Left lung (tissue), 10 donors: ENCODE results near the gene BOK. TPM values are rescaled to one million over a fixed set of nuclear protein-coding genes. Genes with fewer than 3 reads are reported as not detected.

ENCODE experiments used
- ATAC-seq: fragments of 200-7000 bp; cut with Tn5 transposase; one replicate; pipeline ENCODE4 v1.9.1; 2020; ENCODE audit warnings: moderate library complexity
- DNase-seq, 4 donors: peaks; one replicate each; pipeline ENCODE4 v3.0.0-alpha.2; 2013 to 2020
- H3K27ac ChIP-seq, 2 donors: fragments of 200-600 bp; sonication (generic) in 1 of 2; one replicate each; pipeline versions ENCODE4 v1.5.0 to v1.8.0; 2020 to 2021
- H3K27me3 ChIP-seq, 2 donors: fragments of 200-600 bp; sonication (generic) in 1 of 2; one replicate each; pipeline versions ENCODE4 v1.5.0 to v1.8.0; 2020 to 2021
- H3K36me3 ChIP-seq, 2 donors: fragments of 200-600 bp; sonication (generic) in 1 of 2; one replicate each; pipeline versions ENCODE4 v1.5.0 to v1.8.0; 2020 to 2021
- H3K4me1 ChIP-seq, 2 donors: fragments of 200-600 bp; one replicate each; pipeline ENCODE4 v1.8.0; 2021
- H3K4me3 ChIP-seq, 2 donors: fragments of 200-600 bp; sonication (generic) in 1 of 2; one replicate each; pipeline versions ENCODE4 v1.5.0 to v1.8.0; 2020 to 2021; ENCODE audit warnings: mild to moderate bottlenecking in 1 of 2
- H3K9me3 ChIP-seq, 2 donors: fragments of 200-600 bp; sonication (generic) in 1 of 2; one replicate each; pipeline versions ENCODE4 v1.5.0 to v1.8.0; 2020 to 2021
- intact Hi-C, 2 donors: fragments of 100-400 bp; cut with DNase I; formaldehyde crosslinking; loops; one replicate each; pipeline versions ENCODE4 v1.11.2 to v1.14.2; 2022
- polyA plus RNA-seq, 6 donors: library from polyadenylated mRNA; unstranded; fragments of 120-200 nt; gene quantifications; one replicate each; pipeline ENCODE4 v1.2.1, GENCODE V29; 2013; ENCODE audit not compliant: insufficient read length in 6 of 6
- total RNA-seq, 2 donors: library from RNA; stranded (reverse); fragmentation: NEBNext Ultra II Directional; extraction: Animal tissue kit (Norgen Biotek cat#: 25700); gene quantifications; one replicate each; pipeline ENCODE4 v1.2.1, GENCODE V29; 2021
- TF ChIP-seq, protein P1 (sequence below), 2 donors: fragments of 200-600 bp; sonication (generic) in 1 of 2; IDR thresholded peaks; one replicate each; pipeline versions ENCODE4 v1.5.0 to v1.8.0; 2021; ENCODE audit warnings: antibody characterized with exemption in 2 of 2
- donor health status: DM: no; HTN: yes; CAD: no.
- donor health status: DM: no; HTN: no; CAD: no.

BOK gene
- total and polyA plus RNA-seq, 8 donors: 17.8 to 66.5 (median 25.9) TPM

DNA sequence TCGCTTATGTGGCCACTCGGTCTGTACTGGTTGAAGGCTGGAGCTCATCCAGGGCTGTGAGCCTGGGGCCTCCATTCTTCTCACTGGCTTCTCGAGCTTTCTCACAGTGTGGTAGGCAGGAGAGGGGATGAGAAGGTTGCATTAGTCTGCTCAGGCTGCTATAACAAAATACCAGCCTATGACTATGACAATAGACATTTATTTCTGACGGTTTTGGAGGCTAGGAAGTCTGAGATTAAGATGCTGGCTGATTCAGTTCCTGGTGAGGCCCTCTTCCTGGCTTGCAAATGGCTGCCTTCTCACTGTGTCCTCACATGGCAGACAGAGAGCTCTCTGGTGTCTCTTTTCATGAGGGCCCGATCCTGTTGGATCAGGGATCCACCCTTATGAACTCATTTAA, 44.0 kb upstream of the BOK start:
- DNase-seq (no peak), ATAC-seq (no peak)
- no peaks in the 10 kb centered on the region for H3K9me3 ChIP-seq
- peaks cover 0 to 3% of the 10 kb centered on the region in 2 donors for H3K27me3 ChIP-seq
- H3K4me3 ChIP-seq: no peak overlapping the region
- intact Hi-C loops: no loop called here
- peaks cover under 1 to 2% of the 10 kb centered on the region in 2 donors for H3K4me1 ChIP-seq
- no peak overlapping the region for H3K27ac ChIP-seq
- H3K36me3 ChIP-seq: no peaks in the 10 kb centered on the region
- TF ChIP-seq, protein P1, sequence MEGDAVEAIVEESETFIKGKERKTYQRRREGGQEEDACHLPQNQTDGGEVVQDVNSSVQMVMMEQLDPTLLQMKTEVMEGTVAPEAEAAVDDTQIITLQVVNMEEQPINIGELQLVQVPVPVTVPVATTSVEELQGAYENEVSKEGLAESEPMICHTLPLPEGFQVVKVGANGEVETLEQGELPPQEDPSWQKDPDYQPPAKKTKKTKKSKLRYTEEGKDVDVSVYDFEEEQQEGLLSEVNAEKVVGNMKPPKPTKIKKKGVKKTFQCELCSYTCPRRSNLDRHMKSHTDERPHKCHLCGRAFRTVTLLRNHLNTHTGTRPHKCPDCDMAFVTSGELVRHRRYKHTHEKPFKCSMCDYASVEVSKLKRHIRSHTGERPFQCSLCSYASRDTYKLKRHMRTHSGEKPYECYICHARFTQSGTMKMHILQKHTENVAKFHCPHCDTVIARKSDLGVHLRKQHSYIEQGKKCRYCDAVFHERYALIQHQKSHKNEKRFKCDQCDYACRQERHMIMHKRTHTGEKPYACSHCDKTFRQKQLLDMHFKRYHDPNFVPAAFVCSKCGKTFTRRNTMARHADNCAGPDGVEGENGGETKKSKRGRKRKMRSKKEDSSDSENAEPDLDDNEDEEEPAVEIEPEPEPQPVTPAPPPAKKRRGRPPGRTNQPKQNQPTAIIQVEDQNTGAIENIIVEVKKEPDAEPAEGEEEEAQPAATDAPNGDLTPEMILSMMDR (IDR thresholded peaks at IDR 0.05): no peak

DNA sequence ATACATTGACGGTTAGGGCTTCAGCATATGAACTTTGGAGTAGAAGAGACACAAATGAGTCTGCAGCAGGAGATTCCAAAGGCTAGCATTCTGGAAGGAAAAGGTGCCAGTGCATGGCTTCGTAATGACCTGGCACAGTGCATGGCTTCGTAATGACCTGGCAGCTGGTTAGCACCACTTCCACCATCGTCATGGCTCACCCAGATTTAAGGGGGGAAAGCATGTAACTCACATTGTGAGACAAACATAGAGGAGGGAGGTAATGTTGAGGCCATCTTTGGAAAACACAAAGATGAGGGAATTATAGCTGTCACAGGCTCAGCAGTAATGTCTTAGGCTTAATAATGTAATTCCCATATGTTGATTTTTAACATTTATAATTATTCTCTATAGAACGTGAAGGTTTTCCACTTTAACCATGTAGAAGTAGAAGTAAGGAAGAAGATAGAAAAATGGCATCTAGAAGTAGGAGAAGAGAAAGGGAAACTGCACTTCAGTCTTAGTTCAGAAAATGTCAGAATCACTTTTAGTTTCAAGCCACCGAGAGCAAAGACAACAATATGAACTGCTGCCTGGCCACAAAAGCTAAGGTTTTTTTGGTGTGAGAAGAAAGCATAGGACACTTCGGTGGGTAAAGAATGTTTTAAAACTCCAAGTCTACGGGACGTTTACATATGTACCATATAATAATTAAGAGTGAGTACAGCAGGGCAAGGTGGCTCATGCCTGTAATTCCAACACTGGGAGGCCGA, 43.4 kb upstream of the BOK start:
- Histone ChIP-seq H3K9me3 (no peaks in the 10 kb centered on the region), H3K27me3 (peaks cover 0 to 9% of the 10 kb centered on the region in 2 donors), H3K36me3 (no peaks in the 10 kb centered on the region), H3K27ac (no peak overlapping the region), H3K4me1 (no peaks in the 10 kb centered on the region), H3K4me3 (no peak overlapping the region)
- ATAC-seq (no peak), DNase-seq (no peak)
- intact Hi-C loops: no loop called here
- TF ChIP-seq, protein P1 (IDR thresholded peaks at IDR 0.05): no peak

DNA sequence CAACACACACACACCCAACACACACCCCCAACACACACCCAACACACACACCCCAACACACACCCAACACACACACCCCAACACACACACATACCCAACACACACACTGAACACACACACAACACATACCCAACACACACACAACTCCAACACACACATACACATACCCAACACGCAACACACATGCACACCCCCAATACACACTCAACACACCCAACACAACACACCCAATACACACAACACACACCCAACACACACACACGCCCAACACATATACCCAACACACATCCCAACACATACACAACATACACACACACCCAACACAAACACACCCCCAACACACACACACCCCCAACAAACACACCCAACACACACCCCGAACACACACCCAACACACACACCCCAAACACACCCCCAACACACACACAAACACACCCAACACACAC, 42.0 kb upstream of the BOK start:
- intact Hi-C loops: no loop called here
- no peaks in the 10 kb centered on the region for H3K9me3 ChIP-seq
- no peak for DNase-seq
- peaks cover 0 to 10% of the 10 kb centered on the region in 2 donors for H3K27me3 ChIP-seq
- ATAC-seq: no peak
- no peak overlapping the region for H3K4me3 ChIP-seq
- H3K27ac ChIP-seq: no peak overlapping the region
- no peaks in the 10 kb centered on the region for H3K36me3 ChIP-seq
- no peaks in the 10 kb centered on the region for H3K4me1 ChIP-seq
- TF ChIP-seq, protein P1 (IDR thresholded peaks at IDR 0.05): no peak

DNA sequence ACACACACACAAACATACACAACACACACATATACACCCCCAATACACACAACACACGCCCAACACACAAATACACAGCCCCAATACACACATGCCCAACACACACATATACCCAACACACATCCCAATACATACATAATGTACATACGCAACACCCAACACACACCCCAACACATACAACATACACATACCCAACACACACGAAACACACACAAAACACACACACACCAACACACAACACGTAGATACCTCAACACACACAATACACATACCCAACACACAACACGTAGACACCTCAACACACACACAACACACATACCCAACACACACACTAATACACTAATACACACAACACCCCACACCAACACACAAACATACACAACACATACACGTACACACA, 41.2 kb upstream of the BOK start:
- intact Hi-C loops: no loop called here
- ATAC-seq: no peak
- TF ChIP-seq, protein P1 (IDR thresholded peaks at IDR 0.05): no peak

DNA sequence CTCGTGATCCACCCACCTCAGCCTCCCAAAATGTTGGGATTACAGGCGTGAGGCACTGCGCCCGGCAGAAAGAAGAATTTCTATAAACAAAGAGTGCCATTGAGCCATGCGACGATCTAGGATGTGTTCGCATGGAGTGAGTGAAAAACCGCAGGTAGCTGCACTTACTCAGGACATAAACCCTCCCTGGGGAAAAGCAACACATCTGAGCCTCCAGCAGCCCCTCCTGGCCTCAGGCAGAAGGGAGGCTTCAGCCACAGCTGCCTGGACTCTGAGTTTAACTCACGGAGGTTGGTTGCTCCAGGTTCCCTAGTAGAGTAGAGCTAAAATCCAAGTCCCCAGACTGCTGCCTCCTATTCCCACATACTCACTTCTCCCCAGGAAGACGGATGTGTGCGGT, 38.9 kb upstream of the BOK start:
- H3K4me3 ChIP-seq: no peak overlapping the region
- H3K27me3 ChIP-seq: peaks cover 0 to 10% of the 10 kb centered on the region in 2 donors
- intact Hi-C loops: no loop called here
- no peaks in the 10 kb centered on the region for H3K4me1 ChIP-seq
- no peak overlapping the region for H3K27ac ChIP-seq
- ATAC-seq (no peak), DNase-seq (no peak)
- H3K36me3 ChIP-seq: no peaks in the 10 kb centered on the region
- no peaks in the 10 kb centered on the region for H3K9me3 ChIP-seq
- TF ChIP-seq, protein P1 (IDR thresholded peaks at IDR 0.05): no peak

More for the DNA sequence above, 41.2 kb upstream of the BOK start:
- no peaks in the 10 kb centered on the region for H3K36me3 ChIP-seq
- H3K4me3 ChIP-seq: no peak overlapping the region
- no peaks in the 10 kb centered on the region for H3K9me3 ChIP-seq
- H3K4me1 ChIP-seq: no peaks in the 10 kb centered on the region
- H3K27ac ChIP-seq: no peak overlapping the region
- H3K27me3 ChIP-seq: peaks cover 0 to 10% of the 10 kb centered on the region in 2 donors
- no peak for DNase-seq
